AG04450 (cell line): Measurements from ENCODE around the gene SAP30BP. TPM values are rescaled to one million over a fixed set of nuclear protein-coding genes. Genes with fewer than 3 reads are reported as not detected.

ENCODE experiments used
- CTCF ChIA-PET: fragments of 300-600, 350-600 bp; formaldehyde crosslinking; extraction: SDS; loops from one replicate; lab custom pipeline; 2022; ENCODE audit warnings: antibody characterized with exemption, inconsistent platforms; lab: Charles Lee
- POLR2A ChIA-PET: fragments of 350-600 bp; formaldehyde crosslinking; extraction: SDS; loops from one replicate; lab custom pipeline; 2021; ENCODE audit warnings: antibody characterized with exemption, inconsistent platforms; lab: Yijun Ruan, JAX
- DNase-seq: peaks from one replicate; pipeline ENCODE4 v3.0.0-alpha.2; 2011; ENCODE audit warnings: low read depth, low spot score
- H3K27ac ChIP-seq: one replicate; pipeline ENCODE4 v1.5.1; 2012; ENCODE audit warnings: low read depth, low read length, control low read depth
- H3K27me3 ChIP-seq: one replicate; pipeline ENCODE4 v1.6.0; 2012; ENCODE audit warnings: low read length; ENCODE audit not compliant: control insufficient read depth, insufficient read depth
- H3K4me3 ChIP-seq: 2 replicates; pipeline ENCODE4 v1.5.1; 2011; ENCODE audit warnings: mild to moderate bottlenecking, low read depth, low read length, control low read depth
- H3K9me3 ChIP-seq: 2 replicates; pipeline ENCODE4 v1.5.1; 2012; ENCODE audit warnings: low read length; ENCODE audit not compliant: control insufficient read depth, insufficient read depth
- CTCF ChIP-seq: IDR thresholded peaks from 2 replicates; pipeline ENCODE4 v1.5.1; 2011; ENCODE audit warnings: low read depth, low read length, control low read depth, inconsistent platforms
- polyA plus RNA-seq: library from polyadenylated mRNA; depleted of rRNA; stranded (reverse); fragments of >200 nt; gene quantifications from 2 replicates; pipeline ENCODE4 v1.2.3, GENCODE V29; 2011

SAP30BP gene
- polyA plus RNA-seq, 1 experiment = 75.4 TPM

DNA sequence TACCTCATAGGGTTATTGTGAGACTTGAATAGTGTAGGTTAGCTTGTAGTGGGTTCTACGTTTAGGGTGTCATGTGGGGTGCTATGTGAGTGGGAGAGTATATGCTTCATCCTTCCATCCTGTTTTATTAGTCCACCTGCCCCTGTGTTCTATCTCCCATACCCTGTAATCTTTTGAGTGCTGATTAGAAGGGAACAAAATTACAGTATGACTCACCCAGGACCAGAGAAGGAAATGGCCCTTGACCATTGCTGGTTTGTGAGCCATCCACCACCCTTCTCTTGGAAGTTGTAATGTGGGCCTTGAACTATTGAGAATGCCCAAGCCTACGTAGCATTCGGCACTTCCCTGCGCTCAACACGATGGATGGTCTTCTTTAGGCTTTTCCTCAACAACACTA is 17.1 kb downstream of the SAP30BP start:
- Histone ChIP-seq H3K27me3 (no peaks in the 10 kb centered on the region), H3K27ac (no peak overlapping the region), H3K9me3 (no peaks in the 10 kb centered on the region), H3K4me3 (no peak overlapping the region)
- CTCF ChIA-PET = interaction anchor here (1.3 to 8.0 kb wide), 4 partner anchors 9 to 69 kb away, joined by 4 to 85 read pairs (median 12); partner anchors contain the start of gene SMIM5
- no peak for DNase-seq
- TF ChIP-seq CTCF = no peak
- POLR2A ChIA-PET = no interaction called here

GRCh38 chr17:75684924-75685323 is 17.8 kb downstream of the SAP30BP start:
- Histone ChIP-seq H3K27ac (no peak overlapping the region), H3K27me3 (no peaks in the 10 kb centered on the region), H3K4me3 (no peak overlapping the region), H3K9me3 (no peaks in the 10 kb centered on the region)
- TF ChIP-seq CTCF = no peak
- ChIA-PET POLR2A (no interaction called here), CTCF (interaction anchor here (1.0 to 8.0 kb wide), 3 partner anchors 51 to 69 kb away, joined by 3 to 85 read pairs (median 13); partner anchors contain the start of gene SMIM5)
- no peak for DNase-seq

DNA sequence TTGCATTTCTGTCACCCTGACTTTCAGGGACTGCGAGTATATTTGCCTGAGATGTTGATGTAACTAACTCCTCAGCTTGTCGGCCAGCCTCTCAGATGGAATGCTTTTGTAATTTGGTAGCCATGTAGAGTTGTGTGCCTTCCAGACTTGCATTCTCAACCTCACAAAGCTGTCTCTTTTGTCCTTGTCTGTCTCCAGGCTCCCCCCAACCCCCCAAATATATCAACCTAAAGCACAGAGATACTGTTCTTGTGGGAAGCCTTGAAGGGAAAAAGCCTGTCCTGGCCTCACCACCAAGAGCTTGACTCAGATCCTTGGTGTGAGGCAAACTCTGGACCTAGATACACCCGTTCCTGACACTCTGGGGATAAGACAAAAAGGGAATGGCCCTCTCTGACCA is 18.4 kb downstream of the SAP30BP start:
- no peak for DNase-seq
- no peak for TF ChIP-seq CTCF
- CTCF ChIA-PET = interaction anchor here (1.0 to 8.0 kb wide), 3 partner anchors 63 to 68 kb away, joined by 3 to 85 read pairs (median 3); no protein-coding TSS in a partner anchor

GRCh38 chr17:75688209-75688825 is 21.2 kb downstream of the SAP30BP start:
- no peak for TF ChIP-seq CTCF
- no peak for DNase-seq
- Histone ChIP-seq H3K27ac (no peak overlapping the region), H3K9me3 (no peaks in the 10 kb centered on the region), H3K27me3 (no peaks in the 10 kb centered on the region), H3K4me3 (no peak overlapping the region)
- POLR2A ChIA-PET = no interaction called here
- CTCF ChIA-PET = interaction anchor here (1.0 to 3.5 kb wide), 3 partner anchors 55 to 61 kb away, joined by 7 to 17 read pairs (median 13); partner anchors contain the start of gene SMIM5

More for the DNA sequence above, 18.4 kb downstream of the SAP30BP start:
- POLR2A ChIA-PET = no interaction called here
- no peak overlapping the region for H3K27ac ChIP-seq
- H3K27me3 ChIP-seq = no peaks in the 10 kb centered on the region
- H3K9me3 ChIP-seq = no peaks in the 10 kb centered on the region
- no peak overlapping the region for H3K4me3 ChIP-seq

GRCh38 chr17:75689441-75689873 is 22.3 kb downstream of the SAP30BP start:
- no peak for DNase-seq
- ChIA-PET CTCF (interaction anchor here (1.0 to 3.5 kb wide), 3 partner anchors 56 to 64 kb away, joined by 3 to 17 read pairs (median 6); partner anchors contain the start of gene SMIM5), POLR2A (no interaction called here)
- TF ChIP-seq CTCF = no peak
- Histone ChIP-seq H3K27ac (no peak overlapping the region), H3K27me3 (no peaks in the 10 kb centered on the region), H3K4me3 (no peak overlapping the region), H3K9me3 (no peaks in the 10 kb centered on the region)
